PFSK-1 (cell line): ENCODE data around the gene LCA5L.

Experiments used
- FOXP2 ChIP-seq: optimal IDR thresholded peaks from 2 replicates; pipeline ENCODE3; 2011; ENCODE audit warnings: borderline replicate concordance, control low read depth, inconsistent platforms; ENCODE audit not compliant: insufficient read depth; ENCODE audit errors: extremely low read length, extremely low read depth
- POLR2AphosphoS5 ChIP-seq: IDR thresholded peaks from 2 replicates; pipeline ENCODE4 v1.6.1; 2012; ENCODE audit warnings: low read depth, mild to moderate bottlenecking, control low read depth, low read length, moderate library complexity
- REST ChIP-seq, 2 experiments: IDR thresholded peaks; 2 replicates each; pipeline versions ENCODE4 v1.6.1 to v1.8.0; 2011 to 2012; ENCODE audit warnings: low read depth in 2 of 2, low read length in 2 of 2, control low read depth in 1 of 2, inconsistent platforms in 1 of 2, mild to moderate bottlenecking in 1 of 2, moderate library complexity in 1 of 2; ENCODE audit not compliant: insufficient read depth in 1 of 2
- SIN3A ChIP-seq: IDR thresholded peaks from 2 replicates; pipeline ENCODE4 v1.6.1; 2012; ENCODE audit warnings: mild to moderate bottlenecking, low read length, moderate library complexity, borderline replicate concordance; ENCODE audit not compliant: insufficient read depth
- TAF1 ChIP-seq: IDR thresholded peaks from 2 replicates; pipeline ENCODE4 v1.6.1; 2012; ENCODE audit warnings: low read length, control low read depth, borderline replicate concordance; ENCODE audit not compliant: insufficient read depth

Gene LCA5L

DNA sequence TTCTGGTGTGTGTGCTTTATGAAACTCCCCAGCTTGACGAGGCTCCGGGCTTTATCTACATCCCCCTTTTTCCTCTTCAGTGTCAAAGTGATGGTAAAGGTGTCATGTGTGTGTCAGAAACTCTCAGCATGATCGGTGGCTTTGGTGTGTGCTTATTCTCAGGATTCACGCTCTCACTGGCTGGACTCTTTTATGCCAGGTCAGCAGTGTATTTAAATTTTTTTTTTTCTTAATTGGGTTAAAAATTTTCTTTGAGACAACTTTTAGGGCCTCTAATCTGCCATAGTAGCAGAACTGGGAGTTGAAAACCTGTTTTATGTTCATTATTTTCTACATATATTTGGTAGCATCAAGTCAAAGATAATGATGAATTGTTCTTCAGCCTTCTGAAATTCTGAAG, 27.2 kb upstream of the LCA5L start:
- no peak for TF ChIP-seq POLR2AphosphoS5
- no peak for TF ChIP-seq TAF1
- no peak for TF ChIP-seq SIN3A
- no peak for TF ChIP-seq FOXP2
- no peak for TF ChIP-seq REST (IDR thresholded peaks at IDR 0.05; ENCODE audit: insufficient read depth in 1 of 2, low read depth in 2 of 2, low read length in 2 of 2)

- no peak for TF ChIP-seq REST (IDR thresholded peaks at IDR 0.05; ENCODE audit: insufficient read depth in 1 of 2, low read depth in 2 of 2, low read length in 2 of 2)
- no peak for TF ChIP-seq FOXP2
- TF ChIP-seq SIN3A: no peak
- no peak for TF ChIP-seq POLR2AphosphoS5
- no peak for TF ChIP-seq TAF1
Observed at GRCh38 chr21:39471598-39471997, 26.0 kb upstream of the LCA5L start.

GRCh38 chr21:39468559-39468958, 23.0 kb upstream of the LCA5L start:
- TF ChIP-seq FOXP2 (no peak), SIN3A (no peak), TAF1 (no peak), REST (IDR thresholded peaks at IDR 0.05; ENCODE audit: insufficient read depth in 1 of 2, low read depth in 2 of 2, low read length in 2 of 2) (no peak), POLR2AphosphoS5 (no peak)

- no peak for TF ChIP-seq TAF1
- TF ChIP-seq REST (IDR thresholded peaks at IDR 0.05; ENCODE audit: insufficient read depth in 1 of 2, low read depth in 2 of 2, low read length in 2 of 2): no peak
Observed at GRCh38 chr21:39467746-39468145, 22.2 kb upstream of the LCA5L start.

DNA sequence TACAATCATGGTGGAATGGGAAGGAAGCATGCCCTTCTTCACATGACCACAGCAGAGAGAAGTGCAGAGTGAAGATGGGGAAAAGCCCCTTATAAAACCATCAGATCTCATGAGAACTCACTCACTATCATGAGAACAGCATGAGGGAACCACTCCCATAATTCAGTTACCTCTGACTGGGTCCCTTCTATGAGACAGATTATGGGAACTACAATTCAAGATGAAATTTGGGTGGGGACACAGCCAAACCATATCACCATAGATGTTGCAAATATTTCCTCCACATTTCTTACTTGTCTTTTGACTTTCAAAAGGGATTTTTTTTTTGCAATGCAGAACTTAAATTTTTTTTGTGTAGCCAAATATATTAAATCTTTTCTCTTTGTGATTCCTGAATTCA, 21.0 kb upstream of the LCA5L start:
- TF ChIP-seq REST (IDR thresholded peaks at IDR 0.05; ENCODE audit: insufficient read depth in 1 of 2, low read depth in 2 of 2, low read length in 2 of 2) (no peak), POLR2AphosphoS5 (no peak), SIN3A (no peak), FOXP2 (no peak), TAF1 (no peak)
